Liver (tissue), 9 donors: ENCODE data around the gene MRPL51. TPM values are rescaled to one million over a fixed set of nuclear protein-coding genes. Genes with fewer than 3 reads are reported as not detected.
"Not testable (repeated sequence)": the region's sequence is repeated elsewhere in the genome, so short reads cannot be mapped to it uniquely, and the experiment has no call there.

Source experiments
- DNase-seq: peaks from one replicate; pipeline ENCODE4 v3.0.0-alpha.2; 2017; ENCODE audit warnings: low spot score
- H3K27ac ChIP-seq, 2 donors: one replicate each; pipeline ENCODE4 v1.7.0; 2013; ENCODE audit warnings: inconsistent platforms in 2 of 2, low read length in 2 of 2, control low read depth in 1 of 2, low read depth in 1 of 2, mild to moderate bottlenecking in 1 of 2
- H3K27me3 ChIP-seq, 4 donors: one replicate each; pipeline versions ENCODE4 v1.6.1 to v1.7.0; 2013; ENCODE audit warnings: low read length in 3 of 4, inconsistent platforms in 1 of 4, mild to moderate bottlenecking in 1 of 4, moderate library complexity in 1 of 4; ENCODE audit not compliant: control insufficient read depth in 4 of 4, insufficient read depth in 4 of 4
- H3K36me3 ChIP-seq, 4 donors: one replicate each; pipeline versions ENCODE4 v1.6.1 to v1.7.0; 2013; ENCODE audit warnings: low read length in 3 of 4, mild to moderate bottlenecking in 3 of 4, low read depth in 1 of 4, moderate library complexity in 1 of 4; ENCODE audit not compliant: control insufficient read depth in 4 of 4, insufficient read depth in 3 of 4
- H3K4me1 ChIP-seq, 4 donors: one replicate each; pipeline versions ENCODE4 v1.6.1 to v1.7.0; 2013; ENCODE audit warnings: low read length in 3 of 4, mild to moderate bottlenecking in 3 of 4, moderate library complexity in 1 of 4; ENCODE audit not compliant: control insufficient read depth in 4 of 4, insufficient read depth in 4 of 4
- H3K4me3 ChIP-seq, 3 donors: one replicate each; pipeline versions ENCODE4 v1.6.1 to v1.7.0; 2013; ENCODE audit warnings: low read length in 3 of 3, control low read depth in 1 of 3, low read depth in 1 of 3, mild to moderate bottlenecking in 1 of 3
- H3K9ac ChIP-seq, 2 donors: one replicate each; pipeline ENCODE4 v1.7.0; 2013; ENCODE audit warnings: low read length in 2 of 2, mild to moderate bottlenecking in 2 of 2, moderate library complexity in 2 of 2, control low read depth in 1 of 2, low read depth in 1 of 2
- H3K9me3 ChIP-seq, 4 donors: one replicate each; pipeline versions ENCODE4 v1.6.1 to v1.7.0; 2013; ENCODE audit warnings: low read length in 3 of 4; ENCODE audit not compliant: control insufficient read depth in 4 of 4
- EGR1 ChIP-seq, 2 donors: IDR thresholded peaks; 2 replicates each; pipeline ENCODE4 v1.6.1; 2016 to 2018; ENCODE audit warnings: antibody characterized with exemption in 2 of 2, low read depth in 2 of 2
- FOXA1 ChIP-seq: IDR thresholded peaks from 2 replicates; pipeline ENCODE4 v1.6.1; 2016; ENCODE audit warnings: antibody characterized with exemption
- FOXA2 ChIP-seq: IDR thresholded peaks from 2 replicates; pipeline ENCODE4 v1.6.1; 2016; ENCODE audit warnings: antibody characterized with exemption
- GABPA ChIP-seq, 2 donors: IDR thresholded peaks in 1 of 2; conservative IDR thresholded peaks in 1 of 2; 2 replicates each; pipeline ENCODE4 v1.6.1; 2016; ENCODE audit warnings: antibody characterized with exemption in 2 of 2, mild to moderate bottlenecking in 1 of 2, moderate library complexity in 1 of 2
- HNF4A ChIP-seq, 2 donors: conservative IDR thresholded peaks; 2 replicates each; pipeline ENCODE4 v1.6.1; 2016; ENCODE audit warnings: antibody characterized with exemption in 2 of 2, mild to moderate bottlenecking in 2 of 2
- HNF4G ChIP-seq: IDR thresholded peaks from 2 replicates; pipeline ENCODE4 v1.6.1; 2016; ENCODE audit warnings: antibody characterized with exemption
- JUND ChIP-seq, 2 donors: IDR thresholded peaks; 2 replicates each; pipeline ENCODE4 v1.6.1; 2016; ENCODE audit warnings: antibody characterized with exemption in 2 of 2
- NR2F2 ChIP-seq: IDR thresholded peaks from 2 replicates; pipeline ENCODE4 v1.6.1; 2016; ENCODE audit warnings: antibody characterized with exemption
- RAD21 ChIP-seq, 2 donors: IDR thresholded peaks; 2 replicates each; pipeline ENCODE4 v1.6.1; 2016; ENCODE audit warnings: antibody characterized with exemption in 2 of 2, mild to moderate bottlenecking in 2 of 2
- RXRA ChIP-seq, 2 donors: IDR thresholded peaks; 2 replicates each; pipeline ENCODE4 v1.6.1; 2017 to 2018; ENCODE audit warnings: antibody characterized with exemption in 2 of 2, mild to moderate bottlenecking in 1 of 2
- SP1 ChIP-seq: IDR thresholded peaks from 2 replicates; pipeline ENCODE4 v1.6.1; 2018; ENCODE audit warnings: antibody characterized with exemption, mild to moderate bottlenecking
- TAF1 ChIP-seq: conservative IDR thresholded peaks from 2 replicates; pipeline ENCODE4 v1.6.1; 2016; ENCODE audit warnings: antibody characterized with exemption, mild to moderate bottlenecking
- YY1 ChIP-seq: IDR thresholded peaks from 2 replicates; pipeline ENCODE4 v1.6.1; 2016; ENCODE audit warnings: antibody characterized with exemption, mild to moderate bottlenecking
- whole genome bisulfite sequencing: extraction: QIAGEN DNeasy Blood & Tissue Kit; methylation state at CpG from one replicate; pipeline ENCODE4 v1.1.7; 2013; 5-methylcytosine and 5-hydroxymethylcytosine counted together
- polyA plus RNA-seq, 2 donors: library from polyadenylated mRNA; stranded (reverse) in 1 of 2; unstranded in 1 of 2; fragments of 200-250 nt in 1 of 2; fragments of >200 nt in 1 of 2; fragmentation: Nextera tagmentation in 1 of 2; extraction: Ambion mirVana in 1 of 2; gene quantifications; one replicate each; pipeline versions ENCODE4 v1.2.1 to v1.2.3, GENCODE V29; 2013 to 2015
- total RNA-seq, 2 donors: library from RNA; depleted of rRNA; stranded (reverse); fragments of >200 nt; gene quantifications; one replicate each; pipeline ENCODE4 v1.2.3, GENCODE V29; 2014
- TF ChIP-seq, protein P1 (sequence below): IDR thresholded peaks from 2 replicates; pipeline ENCODE4 v1.6.1; 2016; ENCODE audit warnings: antibody characterized with exemption
- TF ChIP-seq, protein P2 (sequence below): IDR thresholded peaks from 2 replicates; pipeline ENCODE4 v1.6.1; 2016; ENCODE audit warnings: antibody characterized with exemption
- TF ChIP-seq, protein P3 (sequence below): fragments of 150-350 bp; IDR thresholded peaks from 2 replicates; pipeline ENCODE4 v1.5.1; 2017; ENCODE audit warnings: improper control_type of control experiment, low read depth, low read length; ENCODE audit not compliant: missing input control
- TF ChIP-seq, protein P4 (sequence below): IDR thresholded peaks from 2 replicates; pipeline ENCODE4 v1.6.1; 2016; ENCODE audit warnings: antibody characterized with exemption, mild to moderate bottlenecking
- TF ChIP-seq, protein P5 (sequence below): IDR thresholded peaks from 2 replicates; pipeline ENCODE4 v1.6.1; 2016; ENCODE audit warnings: antibody characterized with exemption
- donor health status: healthy.
- donor health status: healthy.
- donor health status: healthy.
- donor health status: healthy.
- donor health status: healthy.

MRPL51 gene
- total and polyA plus RNA-seq, 4 donors: 37.6 to 163 (median 48.0) TPM

DNA sequence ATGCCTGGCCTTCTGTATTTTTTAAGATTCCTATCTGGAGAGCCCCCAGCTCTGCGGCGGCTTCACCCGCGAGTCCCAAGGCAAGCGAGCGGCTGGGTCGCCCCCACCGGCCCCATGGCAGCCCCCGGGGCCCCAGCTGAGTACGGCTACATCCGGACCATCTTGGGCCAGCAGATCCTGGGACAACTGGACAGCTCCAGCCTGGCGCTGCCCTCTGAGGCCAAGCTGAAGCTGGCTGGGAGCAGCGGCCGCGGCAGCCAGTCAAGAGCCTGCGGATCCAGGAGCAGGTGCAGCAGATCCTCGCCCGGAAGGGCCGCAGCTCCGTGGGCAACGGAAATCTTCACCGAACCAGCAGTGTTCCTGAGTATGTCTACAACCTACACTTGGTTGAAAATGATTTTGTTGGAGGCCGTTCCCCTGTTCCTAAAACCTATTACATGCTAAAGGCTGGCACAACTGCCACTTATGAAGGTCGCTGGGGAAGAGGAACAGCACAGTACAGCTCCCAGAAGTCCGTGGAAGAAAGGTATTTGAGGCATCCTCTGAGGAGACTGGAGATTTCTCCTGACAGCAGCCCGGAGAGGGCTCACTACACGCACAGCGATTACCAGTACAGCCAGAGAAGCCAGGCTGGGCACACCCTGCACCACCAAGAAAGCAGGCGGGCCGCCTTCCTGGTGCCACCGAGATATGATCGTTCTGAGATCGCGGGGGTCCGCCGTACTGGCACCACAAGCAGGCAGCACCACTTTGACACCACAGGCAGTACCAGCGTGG is 15.3 kb downstream of the MRPL51 start:
- 95% methylated on average over 37 of the region's 37 CpGs for WGBS
- not testable (repeated sequence) for H3K27me3 ChIP-seq, H3K4me1 ChIP-seq, H3K4me3 ChIP-seq, H3K9ac ChIP-seq, H3K27ac ChIP-seq, DNase-seq, H3K36me3 ChIP-seq, H3K9me3 ChIP-seq

DNA sequence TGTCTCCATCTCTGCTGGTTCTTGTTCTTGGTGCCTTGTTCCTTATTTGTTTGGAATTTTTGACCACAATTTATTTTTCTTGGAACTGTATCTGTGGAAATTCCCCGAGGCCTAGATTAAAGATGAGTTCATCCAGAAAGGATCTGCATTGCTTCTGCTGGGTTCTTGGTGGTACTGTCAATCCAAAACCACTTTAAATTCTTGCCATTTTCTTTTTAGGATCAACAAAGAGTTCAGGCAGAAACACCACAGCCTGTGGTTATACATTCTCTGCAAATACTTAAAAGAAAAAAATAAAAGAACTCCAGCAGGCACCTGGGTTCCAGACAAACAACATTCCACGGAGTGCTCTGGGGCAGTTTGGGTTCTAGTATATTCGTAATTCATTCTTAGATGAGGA is 16.6 kb downstream of the MRPL51 start:
- no peak for DNase-seq
- Histone ChIP-seq H3K36me3 (no peaks in the 10 kb centered on the region), H3K9ac (no peak overlapping the region), H3K4me1 (peaks cover 0 to 2% (median 0%) of the 10 kb centered on the region in 4 donors), H3K27me3 (no peaks in the 10 kb centered on the region), H3K27ac (no peak overlapping the region), H3K9me3 (no peaks in the 10 kb centered on the region), H3K4me3 (no peak overlapping the region)
- TF ChIP-seq SP1 (no peak), HNF4G (no peak), RXRA (IDR thresholded peaks at IDR 0.05) (no peak), YY1 (no peak), HNF4A (conservative IDR thresholded peaks at IDR 0.05) (no peak), JUND (IDR thresholded peaks at IDR 0.05) (no peak), TAF1 (no peak), FOXA2 (no peak), GABPA (IDR thresholded peaks at IDR 0.05 in 1 of 2, conservative IDR thresholded peaks at IDR 0.05 in 1 of 2) (no peak), NR2F2 (no peak), EGR1 (IDR thresholded peaks at IDR 0.05; ENCODE audit: low read depth in 2 of 2) (no peak), RAD21 (IDR thresholded peaks at IDR 0.05) (no peak), FOXA1 (no peak)
- TF ChIP-seq, protein P1, sequence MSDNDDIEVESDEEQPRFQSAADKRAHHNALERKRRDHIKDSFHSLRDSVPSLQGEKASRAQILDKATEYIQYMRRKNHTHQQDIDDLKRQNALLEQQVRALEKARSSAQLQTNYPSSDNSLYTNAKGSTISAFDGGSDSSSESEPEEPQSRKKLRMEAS: no peak
- TF ChIP-seq, protein P2, sequence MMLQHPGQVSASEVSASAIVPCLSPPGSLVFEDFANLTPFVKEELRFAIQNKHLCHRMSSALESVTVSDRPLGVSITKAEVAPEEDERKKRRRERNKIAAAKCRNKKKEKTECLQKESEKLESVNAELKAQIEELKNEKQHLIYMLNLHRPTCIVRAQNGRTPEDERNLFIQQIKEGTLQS: no peak
- TF ChIP-seq, protein P3, sequence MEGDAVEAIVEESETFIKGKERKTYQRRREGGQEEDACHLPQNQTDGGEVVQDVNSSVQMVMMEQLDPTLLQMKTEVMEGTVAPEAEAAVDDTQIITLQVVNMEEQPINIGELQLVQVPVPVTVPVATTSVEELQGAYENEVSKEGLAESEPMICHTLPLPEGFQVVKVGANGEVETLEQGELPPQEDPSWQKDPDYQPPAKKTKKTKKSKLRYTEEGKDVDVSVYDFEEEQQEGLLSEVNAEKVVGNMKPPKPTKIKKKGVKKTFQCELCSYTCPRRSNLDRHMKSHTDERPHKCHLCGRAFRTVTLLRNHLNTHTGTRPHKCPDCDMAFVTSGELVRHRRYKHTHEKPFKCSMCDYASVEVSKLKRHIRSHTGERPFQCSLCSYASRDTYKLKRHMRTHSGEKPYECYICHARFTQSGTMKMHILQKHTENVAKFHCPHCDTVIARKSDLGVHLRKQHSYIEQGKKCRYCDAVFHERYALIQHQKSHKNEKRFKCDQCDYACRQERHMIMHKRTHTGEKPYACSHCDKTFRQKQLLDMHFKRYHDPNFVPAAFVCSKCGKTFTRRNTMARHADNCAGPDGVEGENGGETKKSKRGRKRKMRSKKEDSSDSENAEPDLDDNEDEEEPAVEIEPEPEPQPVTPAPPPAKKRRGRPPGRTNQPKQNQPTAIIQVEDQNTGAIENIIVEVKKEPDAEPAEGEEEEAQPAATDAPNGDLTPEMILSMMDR: no peak
- TF ChIP-seq, protein P4, sequence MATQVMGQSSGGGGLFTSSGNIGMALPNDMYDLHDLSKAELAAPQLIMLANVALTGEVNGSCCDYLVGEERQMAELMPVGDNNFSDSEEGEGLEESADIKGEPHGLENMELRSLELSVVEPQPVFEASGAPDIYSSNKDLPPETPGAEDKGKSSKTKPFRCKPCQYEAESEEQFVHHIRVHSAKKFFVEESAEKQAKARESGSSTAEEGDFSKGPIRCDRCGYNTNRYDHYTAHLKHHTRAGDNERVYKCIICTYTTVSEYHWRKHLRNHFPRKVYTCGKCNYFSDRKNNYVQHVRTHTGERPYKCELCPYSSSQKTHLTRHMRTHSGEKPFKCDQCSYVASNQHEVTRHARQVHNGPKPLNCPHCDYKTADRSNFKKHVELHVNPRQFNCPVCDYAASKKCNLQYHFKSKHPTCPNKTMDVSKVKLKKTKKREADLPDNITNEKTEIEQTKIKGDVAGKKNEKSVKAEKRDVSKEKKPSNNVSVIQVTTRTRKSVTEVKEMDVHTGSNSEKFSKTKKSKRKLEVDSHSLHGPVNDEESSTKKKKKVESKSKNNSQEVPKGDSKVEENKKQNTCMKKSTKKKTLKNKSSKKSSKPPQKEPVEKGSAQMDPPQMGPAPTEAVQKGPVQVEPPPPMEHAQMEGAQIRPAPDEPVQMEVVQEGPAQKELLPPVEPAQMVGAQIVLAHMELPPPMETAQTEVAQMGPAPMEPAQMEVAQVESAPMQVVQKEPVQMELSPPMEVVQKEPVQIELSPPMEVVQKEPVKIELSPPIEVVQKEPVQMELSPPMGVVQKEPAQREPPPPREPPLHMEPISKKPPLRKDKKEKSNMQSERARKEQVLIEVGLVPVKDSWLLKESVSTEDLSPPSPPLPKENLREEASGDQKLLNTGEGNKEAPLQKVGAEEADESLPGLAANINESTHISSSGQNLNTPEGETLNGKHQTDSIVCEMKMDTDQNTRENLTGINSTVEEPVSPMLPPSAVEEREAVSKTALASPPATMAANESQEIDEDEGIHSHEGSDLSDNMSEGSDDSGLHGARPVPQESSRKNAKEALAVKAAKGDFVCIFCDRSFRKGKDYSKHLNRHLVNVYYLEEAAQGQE: no peak
- TF ChIP-seq, protein P5, sequence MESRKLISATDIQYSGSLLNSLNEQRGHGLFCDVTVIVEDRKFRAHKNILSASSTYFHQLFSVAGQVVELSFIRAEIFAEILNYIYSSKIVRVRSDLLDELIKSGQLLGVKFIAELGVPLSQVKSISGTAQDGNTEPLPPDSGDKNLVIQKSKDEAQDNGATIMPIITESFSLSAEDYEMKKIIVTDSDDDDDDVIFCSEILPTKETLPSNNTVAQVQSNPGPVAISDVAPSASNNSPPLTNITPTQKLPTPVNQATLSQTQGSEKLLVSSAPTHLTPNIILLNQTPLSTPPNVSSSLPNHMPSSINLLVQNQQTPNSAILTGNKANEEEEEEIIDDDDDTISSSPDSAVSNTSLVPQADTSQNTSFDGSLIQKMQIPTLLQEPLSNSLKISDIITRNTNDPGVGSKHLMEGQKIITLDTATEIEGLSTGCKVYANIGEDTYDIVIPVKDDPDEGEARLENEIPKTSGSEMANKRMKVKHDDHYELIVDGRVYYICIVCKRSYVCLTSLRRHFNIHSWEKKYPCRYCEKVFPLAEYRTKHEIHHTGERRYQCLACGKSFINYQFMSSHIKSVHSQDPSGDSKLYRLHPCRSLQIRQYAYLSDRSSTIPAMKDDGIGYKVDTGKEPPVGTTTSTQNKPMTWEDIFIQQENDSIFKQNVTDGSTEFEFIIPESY: no peak
- 84% methylated on average over 3 of the region's 3 CpGs for WGBS

DNA sequence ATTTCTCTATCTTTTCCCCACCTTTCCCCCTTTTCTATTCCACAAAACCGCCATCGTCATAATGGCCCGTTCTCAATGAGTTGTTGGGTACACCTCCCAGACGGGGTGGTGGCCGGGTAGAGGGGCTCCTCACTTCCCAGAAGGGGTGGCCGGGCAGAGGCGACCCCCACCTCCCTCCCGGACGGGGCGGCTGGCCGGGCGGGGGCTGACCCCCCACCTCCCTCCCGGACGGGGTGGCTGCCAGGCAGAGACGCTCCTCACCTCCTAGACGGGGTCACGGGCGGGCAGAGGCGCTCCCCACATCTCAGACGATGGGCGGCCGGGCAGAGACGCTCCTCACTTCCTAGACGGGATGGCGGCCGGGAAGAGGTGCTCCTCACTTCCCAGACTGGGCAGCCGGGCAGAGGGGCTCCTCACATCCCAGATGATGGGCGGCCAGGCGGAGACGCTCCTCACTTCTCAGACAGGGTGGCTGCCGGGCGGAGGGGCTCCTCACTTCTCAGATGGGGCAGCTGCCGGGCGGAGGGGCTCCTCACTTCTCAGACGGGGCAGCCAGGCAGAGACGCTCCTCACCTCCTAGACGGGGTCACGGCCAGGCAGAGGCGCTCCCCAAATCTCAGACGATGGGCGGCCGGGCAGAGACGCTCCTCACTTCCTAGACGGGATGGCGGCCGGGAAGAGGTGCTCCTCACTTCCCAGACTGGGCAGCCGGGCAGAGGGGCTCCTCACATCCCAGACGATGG is 17.7 kb downstream of the MRPL51 start:
- H3K27me3 ChIP-seq, DNase-seq, H3K9me3 ChIP-seq, H3K27ac ChIP-seq, H3K9ac ChIP-seq, H3K36me3 ChIP-seq, H3K4me1 ChIP-seq, H3K4me3 ChIP-seq: not testable (repeated sequence)
- WGBS: 96% methylated on average over 48 of the region's 48 CpGs
